Activated T-cell treated with anti-CD3 and anti-CD28 coated beads, Interleukin-2, amount 50 U/mL, for 24 hours (primary cell): ENCODE measurements around the gene EPB41L2.
"Not testable (repeated sequence)": the region's sequence is repeated elsewhere in the genome, so short reads cannot be mapped to it uniquely, and the experiment has no call there.

ENCODE experiments used
- DNase-seq: peaks from one replicate; pipeline ENCODE4 v3.0.0-alpha.2; 2020
- H3K27ac Mint-ChIP-seq: 2 replicates; pipeline ENCODE4 v1.8.0; 2020; ENCODE audit warnings: mild to moderate bottlenecking, mixed read lengths
- H3K27me3 Mint-ChIP-seq: 2 replicates; pipeline ENCODE4 v1.8.0; 2020; ENCODE audit warnings: mixed read lengths
- H3K36me3 Mint-ChIP-seq: 2 replicates; pipeline ENCODE4 v1.8.0; 2020; ENCODE audit warnings: low read depth, mixed read lengths
- H3K4me1 Mint-ChIP-seq: 2 replicates; pipeline ENCODE4 v1.8.0; 2020; ENCODE audit warnings: low read depth, mixed read lengths
- H3K4me3 Mint-ChIP-seq: 2 replicates; pipeline ENCODE4 v1.8.0; 2020; ENCODE audit warnings: mild to moderate bottlenecking, moderate library complexity, mixed read lengths
- H3K9me3 Mint-ChIP-seq: 2 replicates; pipeline ENCODE4 v1.8.0; 2020; ENCODE audit warnings: mixed read lengths

Gene EPB41L2

GRCh38 chr6:130995783-130996447, 67.1 kb downstream of the EPB41L2 start:
- no peaks in the 10 kb centered on the region for H3K4me1 Mint-ChIP-seq
- H3K27ac Mint-ChIP-seq, result no peak overlapping the region
- no peaks in the 10 kb centered on the region for H3K36me3 Mint-ChIP-seq
- no peak overlapping the region for H3K4me3 Mint-ChIP-seq
- no peak for DNase-seq
- H3K9me3 Mint-ChIP-seq, result peaks cover 2% of the 10 kb centered on the region
- no peaks in the 10 kb centered on the region for H3K27me3 Mint-ChIP-seq

GRCh38 chr6:130994319-130995097, 68.5 kb downstream of the EPB41L2 start:
- H3K27me3 Mint-ChIP-seq, result no peaks in the 10 kb centered on the region
- DNase-seq, result no peak
- no peaks in the 10 kb centered on the region for H3K36me3 Mint-ChIP-seq
- no peak overlapping the region for H3K27ac Mint-ChIP-seq
- no peaks in the 10 kb centered on the region for H3K4me1 Mint-ChIP-seq
- no peak overlapping the region for H3K4me3 Mint-ChIP-seq
- H3K9me3 Mint-ChIP-seq, result peaks cover 2% of the 10 kb centered on the region

- Mint-ChIP-seq H3K4me1 (no peaks in the 10 kb centered on the region), H3K9me3 (peaks cover 2% of the 10 kb centered on the region), H3K36me3 (no peaks in the 10 kb centered on the region), H3K27ac (no peak overlapping the region), H3K27me3 (no peaks in the 10 kb centered on the region), H3K4me3 (no peak overlapping the region)
- no peak for DNase-seq
Observed at GRCh38 chr6:130993292-130993765, 69.7 kb downstream of the EPB41L2 start.

- no peak for DNase-seq
- H3K4me3 Mint-ChIP-seq, result no peak overlapping the region
- no peaks in the 10 kb centered on the region for H3K4me1 Mint-ChIP-seq
- H3K27ac Mint-ChIP-seq, result no peak overlapping the region
- peaks cover 2% of the 10 kb centered on the region for H3K9me3 Mint-ChIP-seq
- H3K36me3 Mint-ChIP-seq, result no peaks in the 10 kb centered on the region
- H3K27me3 Mint-ChIP-seq, result no peaks in the 10 kb centered on the region
Observed at GRCh38 chr6:130991422-130992137, 71.5 kb downstream of the EPB41L2 start.

GRCh38 chr6:130987539-130987938, 75.5 kb downstream of the EPB41L2 start:
- not testable (repeated sequence) for H3K4me3 Mint-ChIP-seq, H3K36me3 Mint-ChIP-seq, H3K27me3 Mint-ChIP-seq, DNase-seq, H3K4me1 Mint-ChIP-seq, H3K27ac Mint-ChIP-seq
- H3K9me3 Mint-ChIP-seq, result peaks cover 20% of the 10 kb centered on the region

GRCh38 chr6:130985115-130985514, 77.9 kb downstream of the EPB41L2 start:
- H3K4me1 Mint-ChIP-seq, result peaks cover 10% of the 10 kb centered on the region
- H3K9me3 Mint-ChIP-seq, result peaks cover 20% of the 10 kb centered on the region
- peaks cover 3% of the 10 kb centered on the region for H3K36me3 Mint-ChIP-seq
- DNase-seq, result no peak
- no peak overlapping the region for H3K27ac Mint-ChIP-seq
- H3K27me3 Mint-ChIP-seq, result no peaks in the 10 kb centered on the region
- H3K4me3 Mint-ChIP-seq, result no peak overlapping the region

GRCh38 chr6:130982941-130983456, 80.0 kb downstream of the EPB41L2 start:
- H3K27me3 Mint-ChIP-seq, result no peaks in the 10 kb centered on the region
- H3K36me3 Mint-ChIP-seq, result peaks cover 3% of the 10 kb centered on the region
- H3K9me3 Mint-ChIP-seq, result peaks cover 20% of the 10 kb centered on the region
- H3K27ac Mint-ChIP-seq, result no peak overlapping the region
- H3K4me3 Mint-ChIP-seq, result no peak overlapping the region
- peaks cover 13% of the 10 kb centered on the region for H3K4me1 Mint-ChIP-seq
- DNase-seq, result no peak

GRCh38 chr6:130982135-130982534, 80.9 kb downstream of the EPB41L2 start:
- peaks cover 3% of the 10 kb centered on the region for H3K36me3 Mint-ChIP-seq
- no peak overlapping the region for H3K27ac Mint-ChIP-seq
- no peak overlapping the region for H3K4me3 Mint-ChIP-seq
- H3K9me3 Mint-ChIP-seq, result peaks cover 20% of the 10 kb centered on the region
- H3K4me1 Mint-ChIP-seq, result peaks cover 13% of the 10 kb centered on the region
- H3K27me3 Mint-ChIP-seq, result no peaks in the 10 kb centered on the region
- DNase-seq, result no peak

- H3K4me3 Mint-ChIP-seq, result no peak overlapping the region
- DNase-seq, result no peak
- H3K27ac Mint-ChIP-seq, result no peak overlapping the region
- peaks cover 3% of the 10 kb centered on the region for H3K36me3 Mint-ChIP-seq
- H3K4me1 Mint-ChIP-seq, result peaks cover 13% of the 10 kb centered on the region
- H3K9me3 Mint-ChIP-seq, result peaks cover 20% of the 10 kb centered on the region
- H3K27me3 Mint-ChIP-seq, result no peaks in the 10 kb centered on the region
Observed at GRCh38 chr6:130981409-130981808, 81.6 kb downstream of the EPB41L2 start.

- Mint-ChIP-seq H3K9me3 (peaks cover 11% of the 10 kb centered on the region), H3K27me3 (no peaks in the 10 kb centered on the region), H3K36me3 (peaks cover 3% of the 10 kb centered on the region), H3K27ac (no peak overlapping the region), H3K4me3 (no peak overlapping the region), H3K4me1 (peaks cover 14% of the 10 kb centered on the region)
- no peak for DNase-seq
Observed at GRCh38 chr6:130980310-130981032, 82.6 kb downstream of the EPB41L2 start.

- DNase-seq, result no peak
- H3K9me3 Mint-ChIP-seq, result no peaks in the 10 kb centered on the region
Observed at GRCh38 chr6:130978660-130979396, 84.2 kb downstream of the EPB41L2 start.

GRCh38 chr6:130978180-130978579, 84.9 kb downstream of the EPB41L2 start:
- no peak for DNase-seq
- Mint-ChIP-seq H3K27ac (no peak overlapping the region), H3K36me3 (no peaks in the 10 kb centered on the region), H3K4me1 (peaks cover 17% of the 10 kb centered on the region), H3K9me3 (no peaks in the 10 kb centered on the region), H3K4me3 (no peak overlapping the region), H3K27me3 (no peaks in the 10 kb centered on the region)

More at GRCh38 chr6:130978660-130979396, 84.2 kb downstream of the EPB41L2 start:
- no peaks in the 10 kb centered on the region for H3K36me3 Mint-ChIP-seq
- H3K27ac Mint-ChIP-seq, result no peak overlapping the region
- no peak overlapping the region for H3K4me3 Mint-ChIP-seq
- no peaks in the 10 kb centered on the region for H3K27me3 Mint-ChIP-seq
- H3K4me1 Mint-ChIP-seq, result peaks cover 17% of the 10 kb centered on the region

- no peak for DNase-seq
- Mint-ChIP-seq H3K4me1 (peaks cover 15% of the 10 kb centered on the region), H3K27ac (no peak overlapping the region), H3K9me3 (no peaks in the 10 kb centered on the region), H3K4me3 (no peak overlapping the region), H3K27me3 (no peaks in the 10 kb centered on the region), H3K36me3 (no peaks in the 10 kb centered on the region)
Observed at GRCh38 chr6:130975325-130975724, 87.7 kb downstream of the EPB41L2 start.
